HL-60 (cell line): ENCODE results near the gene TPBGL.

Source experiments
- DNase-seq, 2 experiments: peaks; one replicate each; pipeline ENCODE4 v3.0.0-alpha.2; 2010 to 2020; ENCODE audit warnings: low read depth in 1 of 2, low spot score in 1 of 2
- H3K27ac ChIP-seq: fragments of 250-450 bp; sonication (Bioruptor Pico); replicated peaks from 2 replicates; pipeline ENCODE4 v1.5.1; 2020; ENCODE audit warnings: mild to moderate bottlenecking, moderate library complexity
- H3K27me3 ChIP-seq: fragments of 250-450 bp; sonication (Bioruptor Pico); 2 replicates; pipeline ENCODE4 v1.5.1; 2021; ENCODE audit warnings: mild to moderate bottlenecking, moderate library complexity; ENCODE audit not compliant: insufficient read depth, poor library complexity, severe bottlenecking
- H3K4me3 ChIP-seq: replicated peaks from 2 replicates; pipeline ENCODE4 v1.5.1; 2011; ENCODE audit warnings: mild to moderate bottlenecking, control low read depth, low read length; ENCODE audit not compliant: insufficient read depth
- CTCF ChIP-seq: IDR thresholded peaks from one replicate; pipeline ENCODE4 v1.5.1; 2011; ENCODE audit warnings: low read length, control low read depth, inconsistent platforms; ENCODE audit not compliant: insufficient read depth
- GABPA ChIP-seq: IDR thresholded peaks from 2 replicates; pipeline ENCODE4 v1.6.1; 2012; ENCODE audit warnings: low read depth
- POLR2AphosphoS5 ChIP-seq: IDR thresholded peaks from 2 replicates; pipeline ENCODE4 v1.6.1; 2012; ENCODE audit warnings: low read depth
- REST ChIP-seq: IDR thresholded peaks from 2 replicates; pipeline ENCODE4 v1.6.1; 2012; ENCODE audit warnings: low read depth; ENCODE audit not compliant: insufficient replicate concordance
- SPI1 ChIP-seq: IDR thresholded peaks from 2 replicates; pipeline ENCODE4 v1.6.1; 2012; ENCODE audit warnings: low read depth, mild to moderate bottlenecking, borderline replicate concordance

The TPBGL gene

GRCh38 chr11:75208446-75208845 is 32.1 kb upstream of the TPBGL start:
- no peak for DNase-seq
- TF ChIP-seq SPI1 (no peak), GABPA (no peak), CTCF (no peak), REST (no peak), POLR2AphosphoS5 (no peak)

GRCh38 chr11:75212411-75212810 is 28.2 kb upstream of the TPBGL start:
- H3K4me3 ChIP-seq = no peak overlapping the region
- H3K27me3 ChIP-seq = no peaks in the 10 kb centered on the region
- no peak overlapping the region for H3K27ac ChIP-seq
- TF ChIP-seq REST = no peak
- TF ChIP-seq CTCF = no peak
- no peak for TF ChIP-seq SPI1
- TF ChIP-seq GABPA = no peak
- no peak for TF ChIP-seq POLR2AphosphoS5
- no peak for DNase-seq

More at GRCh38 chr11:75208446-75208845, 32.1 kb upstream of the TPBGL start:
- no peak overlapping the region for H3K27ac ChIP-seq
- H3K27me3 ChIP-seq = no peaks in the 10 kb centered on the region
- no peak overlapping the region for H3K4me3 ChIP-seq

- peak; percentile 38 to 74 for DNase-seq
- no peak overlapping the region for H3K4me3 ChIP-seq
- TF ChIP-seq REST = peak; percentile 100
- no peak for TF ChIP-seq SPI1
- peak; percentile 11 for TF ChIP-seq CTCF
- TF ChIP-seq GABPA = no peak
- TF ChIP-seq POLR2AphosphoS5 = no peak
- H3K27ac ChIP-seq = no peak overlapping the region
- no peaks in the 10 kb centered on the region for H3K27me3 ChIP-seq
Measured at GRCh38 chr11:75214411-75214821, 26.2 kb upstream of the TPBGL start.
